ENCODE data around the gene NUDT5. TPM values are rescaled to one million over a fixed set of nuclear protein-coding genes. Genes with fewer than 3 reads are reported as not detected.

NUDT5 gene
- total and polyA plus RNA-seq, 3 experiments from 2014 or later: 61.4 to 125 (median 119) TPM

- H3K36me3 Mint-ChIP-seq: peaks cover 3 to 82% (median 13%) of the 10 kb centered on the region in 3 donors
- peak overlapping the region in 2 of 8 donors; percentile 12 to 69 for H3K27ac Mint-ChIP-seq
These were observed 32.8 kb downstream of the NUDT5 start for GRCh38 chr10:12162927-12163326.

GRCh38 chr10:12160664-12161063 lies 35.0 kb downstream of the NUDT5 start:
- peaks cover 18% of the 10 kb centered on the region for H3K36me3 ChIP-seq (ENCODE audit: insufficient read depth, low read length)
- H3K4me1 ChIP-seq (ENCODE audit: insufficient read depth, low read length): no peaks in the 10 kb centered on the region
- H3K27ac Mint-ChIP-seq: no peak overlapping the region
- no peak for DNase-seq
- ChIA-PET CTCF (no interaction called here), POLR2A (no interaction called here)
- H3K27ac ChIP-seq (ENCODE audit: low read depth, low read length): no peak overlapping the region
- no peaks in the 10 kb centered on the region for H3K27me3 Mint-ChIP-seq
- no peak overlapping the region for H3K4me3 Mint-ChIP-seq
- no peaks in the 10 kb centered on the region for H3K9me3 ChIP-seq (ENCODE audit: low read length)
- no peak overlapping the region for H3K4me3 ChIP-seq (ENCODE audit: low read length)
- no peaks in the 10 kb centered on the region for H3K9me3 Mint-ChIP-seq
- peaks cover 3 to 77% (median 14%) of the 10 kb centered on the region in 3 donors for H3K36me3 Mint-ChIP-seq
- no peaks in the 10 kb centered on the region for H3K4me1 Mint-ChIP-seq
- H3K27me3 ChIP-seq (ENCODE audit: insufficient read depth, low read length, poor library complexity, severe bottlenecking): no peaks in the 10 kb centered on the region

More at GRCh38 chr10:12162927-12163326, 32.8 kb downstream of the NUDT5 start:
- POLR2A ChIA-PET: no interaction called here
- no peaks in the 10 kb centered on the region for H3K4me1 ChIP-seq (ENCODE audit: insufficient read depth, low read length)
- H3K9me3 ChIP-seq (ENCODE audit: low read length): no peaks in the 10 kb centered on the region
- no peaks in the 10 kb centered on the region for H3K9me3 Mint-ChIP-seq
- H3K36me3 ChIP-seq (ENCODE audit: insufficient read depth, low read length): peaks cover 16% of the 10 kb centered on the region
- no peak overlapping the region for H3K4me3 ChIP-seq (ENCODE audit: low read length)
- no peaks in the 10 kb centered on the region for H3K27me3 ChIP-seq (ENCODE audit: insufficient read depth, low read length, poor library complexity, severe bottlenecking)
- no peaks in the 10 kb centered on the region for H3K27me3 Mint-ChIP-seq
- CTCF ChIA-PET: interaction anchor here (1.1 kb wide), 1 partner anchor 32 kb away, joined by 3 read pairs; no protein-coding TSS in a partner anchor
- no peak for DNase-seq
- no peak overlapping the region for H3K27ac ChIP-seq (ENCODE audit: low read depth, low read length)
- H3K4me1 Mint-ChIP-seq: no peaks in the 10 kb centered on the region
- no peak overlapping the region for H3K4me3 Mint-ChIP-seq

GRCh38 chr10:12158111-12158510 lies 37.6 kb downstream of the NUDT5 start:
- peak overlapping the region in 1 of 8 donors; percentile 43 for H3K27ac Mint-ChIP-seq
- ChIA-PET POLR2A (no interaction called here), CTCF (no interaction called here)
- H3K4me1 Mint-ChIP-seq: no peaks in the 10 kb centered on the region
- H3K4me1 ChIP-seq (ENCODE audit: insufficient read depth, low read length): no peaks in the 10 kb centered on the region
- H3K27me3 ChIP-seq (ENCODE audit: insufficient read depth, low read length, poor library complexity, severe bottlenecking): no peaks in the 10 kb centered on the region
- no peaks in the 10 kb centered on the region for H3K9me3 Mint-ChIP-seq
- no peak overlapping the region for H3K4me3 ChIP-seq (ENCODE audit: low read length)
- H3K36me3 ChIP-seq (ENCODE audit: insufficient read depth, low read length): peaks cover 13% of the 10 kb centered on the region
- no peaks in the 10 kb centered on the region for H3K9me3 ChIP-seq (ENCODE audit: low read length)
- H3K4me3 Mint-ChIP-seq: no peak overlapping the region
- no peak for DNase-seq
- no peaks in the 10 kb centered on the region for H3K27me3 Mint-ChIP-seq
- H3K36me3 Mint-ChIP-seq: peaks cover 3 to 80% (median 20%) of the 10 kb centered on the region in 3 donors
- no peak overlapping the region for H3K27ac ChIP-seq (ENCODE audit: low read depth, low read length)

GRCh38 chr10:12156367-12157123 lies 39.1 kb downstream of the NUDT5 start:
- CTCF ChIA-PET: no interaction called here
- no peak overlapping the region for H3K27ac ChIP-seq (ENCODE audit: low read depth, low read length)
- no peaks in the 10 kb centered on the region for H3K27me3 Mint-ChIP-seq

GRCh38 chr10:12154516-12154915 lies 41.2 kb downstream of the NUDT5 start:
- peak overlapping the region in 2 of 8 donors; percentile 27 to 52 for H3K27ac Mint-ChIP-seq
- peaks cover 6 to 66% (median 17%) of the 10 kb centered on the region in 3 donors for H3K36me3 Mint-ChIP-seq
- POLR2A ChIA-PET: no interaction called here
- H3K9me3 Mint-ChIP-seq: no peaks in the 10 kb centered on the region
- no peak for DNase-seq
- CTCF ChIA-PET: interaction anchor here (1.3 kb wide), 1 partner anchor 60 kb away, joined by 3 read pairs; no protein-coding TSS in a partner anchor
- H3K27me3 Mint-ChIP-seq: no peaks in the 10 kb centered on the region
- Histone ChIP-seq H3K27ac (ENCODE audit: low read depth, low read length) (no peak overlapping the region), H3K9me3 (ENCODE audit: low read length) (no peaks in the 10 kb centered on the region), H3K27me3 (ENCODE audit: insufficient read depth, low read length, poor library complexity, severe bottlenecking) (no peaks in the 10 kb centered on the region), H3K4me3 (ENCODE audit: low read length) (no peak overlapping the region), H3K36me3 (ENCODE audit: insufficient read depth, low read length) (peaks cover 5% of the 10 kb centered on the region), H3K4me1 (ENCODE audit: insufficient read depth, low read length) (no peaks in the 10 kb centered on the region)
- no peak overlapping the region for H3K4me3 Mint-ChIP-seq
- H3K4me1 Mint-ChIP-seq: no peaks in the 10 kb centered on the region

More at GRCh38 chr10:12156367-12157123, 39.1 kb downstream of the NUDT5 start:
- Histone ChIP-seq H3K27me3 (ENCODE audit: insufficient read depth, low read length, poor library complexity, severe bottlenecking) (no peaks in the 10 kb centered on the region), H3K4me1 (ENCODE audit: insufficient read depth, low read length) (no peaks in the 10 kb centered on the region), H3K36me3 (ENCODE audit: insufficient read depth, low read length) (peaks cover 10% of the 10 kb centered on the region), H3K4me3 (ENCODE audit: low read length) (no peak overlapping the region), H3K9me3 (ENCODE audit: low read length) (no peaks in the 10 kb centered on the region)
- DNase-seq: no peak
- Mint-ChIP-seq H3K4me3 (no peak overlapping the region), H3K9me3 (no peaks in the 10 kb centered on the region), H3K27ac (no peak overlapping the region), H3K36me3 (peaks cover 3 to 71% (median 18%) of the 10 kb centered on the region in 3 donors), H3K4me1 (no peaks in the 10 kb centered on the region)
- POLR2A ChIA-PET: no interaction called here

GRCh38 chr10:12150163-12150562 lies 45.5 kb downstream of the NUDT5 start:
- DNase-seq: no peak
- CTCF ChIA-PET: no interaction called here

GRCh38 chr10:12144538-12144937 lies 51.2 kb downstream of the NUDT5 start:
- CTCF ChIA-PET: no interaction called here
- no peaks in the 10 kb centered on the region for H3K9me3 Mint-ChIP-seq
- no peaks in the 10 kb centered on the region for H3K4me1 Mint-ChIP-seq
- POLR2A ChIA-PET: interaction anchor here (0.5 kb wide), 1 partner anchor 81 kb away, joined by 3 read pairs; no protein-coding TSS in a partner anchor
- no peaks in the 10 kb centered on the region for H3K27me3 ChIP-seq (ENCODE audit: insufficient read depth, low read length, poor library complexity, severe bottlenecking)
- no peaks in the 10 kb centered on the region for H3K27me3 Mint-ChIP-seq
- H3K4me3 Mint-ChIP-seq: no peak overlapping the region
- peaks cover 8% of the 10 kb centered on the region for H3K36me3 ChIP-seq (ENCODE audit: insufficient read depth, low read length)
- no peak for DNase-seq
- no peak overlapping the region for H3K4me3 ChIP-seq (ENCODE audit: low read length)
- H3K27ac ChIP-seq (ENCODE audit: low read depth, low read length): no peak overlapping the region
- no peaks in the 10 kb centered on the region for H3K9me3 ChIP-seq (ENCODE audit: low read length)
- H3K27ac Mint-ChIP-seq: peak overlapping the region in 1 of 8 donors; percentile 43
- no peaks in the 10 kb centered on the region for H3K4me1 ChIP-seq (ENCODE audit: insufficient read depth, low read length)
- H3K36me3 Mint-ChIP-seq: peaks cover 7 to 68% (median 29%) of the 10 kb centered on the region in 3 donors

More at GRCh38 chr10:12150163-12150562, 45.5 kb downstream of the NUDT5 start:
- H3K27me3 Mint-ChIP-seq: no peaks in the 10 kb centered on the region
- H3K4me1 ChIP-seq (ENCODE audit: insufficient read depth, low read length): no peaks in the 10 kb centered on the region
- no peaks in the 10 kb centered on the region for H3K9me3 ChIP-seq (ENCODE audit: low read length)
- POLR2A ChIA-PET: no interaction called here
- H3K36me3 Mint-ChIP-seq: peaks cover 8 to 60% (median 23%) of the 10 kb centered on the region in 3 donors
- H3K4me3 ChIP-seq (ENCODE audit: low read length): no peak overlapping the region
- H3K27me3 ChIP-seq (ENCODE audit: insufficient read depth, low read length, poor library complexity, severe bottlenecking): no peaks in the 10 kb centered on the region
- H3K9me3 Mint-ChIP-seq: no peaks in the 10 kb centered on the region
- no peak overlapping the region for H3K27ac ChIP-seq (ENCODE audit: low read depth, low read length)
- H3K27ac Mint-ChIP-seq: peak overlapping the region in 2 of 8 donors; percentile 58 to 61
- no peaks in the 10 kb centered on the region for H3K36me3 ChIP-seq (ENCODE audit: insufficient read depth, low read length)
- no peaks in the 10 kb centered on the region for H3K4me1 Mint-ChIP-seq
- H3K4me3 Mint-ChIP-seq: no peak overlapping the region

GRCh38 chr10:12140038-12140437 lies 55.7 kb downstream of the NUDT5 start:
- Mint-ChIP-seq H3K4me3 (no peak overlapping the region), H3K36me3 (peaks cover 5 to 71% (median 26%) of the 10 kb centered on the region in 3 donors), H3K9me3 (no peaks in the 10 kb centered on the region), H3K27ac (no peak overlapping the region), H3K27me3 (no peaks in the 10 kb centered on the region), H3K4me1 (no peaks in the 10 kb centered on the region)
- H3K27me3 ChIP-seq (ENCODE audit: insufficient read depth, low read length, poor library complexity, severe bottlenecking): no peaks in the 10 kb centered on the region
- ChIA-PET CTCF (interaction anchor here (0.9 kb wide), 1 partner anchor 10 kb away, joined by 4 read pairs; no protein-coding TSS in a partner anchor), POLR2A (no interaction called here)
- H3K9me3 ChIP-seq (ENCODE audit: low read length): no peaks in the 10 kb centered on the region
- H3K4me3 ChIP-seq (ENCODE audit: low read length): no peak overlapping the region
- no peaks in the 10 kb centered on the region for H3K4me1 ChIP-seq (ENCODE audit: insufficient read depth, low read length)
- DNase-seq: no peak
- no peak overlapping the region for H3K27ac ChIP-seq (ENCODE audit: low read depth, low read length)
- peaks cover 8% of the 10 kb centered on the region for H3K36me3 ChIP-seq (ENCODE audit: insufficient read depth, low read length)

Measured in CD8-positive, alpha-beta memory T cell (primary cell).